Prostate gland (tissue), 2 donors: ENCODE results near the gene ARL15. TPM values are rescaled to one million over a fixed set of nuclear protein-coding genes. Genes with fewer than 3 reads are reported as not detected.

Experiments used
- DNase-seq: peaks from one replicate; pipeline ENCODE4 v3.0.0-alpha.2; 2019; ENCODE audit warnings: low spot score
- H3K27ac ChIP-seq, 2 donors: fragments of 200-600 bp; sonication (generic); 2 replicates each; pipeline ENCODE4 v1.5.1; 2017 to 2019
- H3K27me3 ChIP-seq: fragments of 200-600 bp; sonication (generic); replicated peaks from 2 replicates; pipeline ENCODE4 v1.5.1; 2019; ENCODE audit not compliant: insufficient read depth
- H3K36me3 ChIP-seq, 2 donors: fragments of 200-600 bp; sonication (generic); 1 replicate in 1 of 2; 2 replicates in 1 of 2; pipeline versions ENCODE4 v1.5.1 to v1.8.1; 2017 to 2019
- H3K4me1 ChIP-seq: fragments of 200-600 bp; sonication (generic); replicated peaks from 2 replicates; pipeline ENCODE4 v1.5.1; 2019
- H3K4me3 ChIP-seq, 2 donors: fragments of 200-600 bp; sonication (generic); 2 replicates each; pipeline ENCODE4 v1.5.1; 2017 to 2019
- H3K9me3 ChIP-seq: fragments of 200-600 bp; sonication (generic); 2 replicates; pipeline ENCODE4 v1.5.1; 2017
- POLR2A ChIP-seq: fragments of 450-650 bp; IDR thresholded peaks from one replicate; pipeline ENCODE4 v1.6.1; 2016; ENCODE audit warnings: antibody characterized with exemption, mild to moderate bottlenecking
- POLR2AphosphoS5 ChIP-seq: sonication (generic); formaldehyde crosslinking; IDR thresholded peaks from one replicate; pipeline ENCODE4 v1.6.1; 2017; ENCODE audit warnings: antibody characterized with exemption
- WGBS: methylation state at CpG from one replicate; pipeline ENCODE4 v1.1.5; 2018; 5-methylcytosine and 5-hydroxymethylcytosine counted together
- intact Hi-C: fragments of 100-400 bp; cut with DNase I; formaldehyde crosslinking; loops from one replicate; pipeline ENCODE4 v1.14.2; 2022
- total RNA-seq, 2 donors: library from RNA; depleted of rRNA; stranded (reverse); fragments of >200 nt; gene quantifications; one replicate each; pipeline ENCODE4 v1.1.0, GENCODE V29; 2016
- TF ChIP-seq, protein P1 (sequence below), 4 experiments: fragments of 200-600 bp in 2 of 4; fragments of 450-650 bp in 2 of 4; sonication (generic) in 2 of 4; IDR thresholded peaks; 1 replicate in 3 of 4; 2 replicates in 1 of 4; pipeline ENCODE4 v1.5.1; 2016 to 2019; ENCODE audit warnings: antibody characterized with exemption in 4 of 4, mild to moderate bottlenecking in 2 of 4, moderate library complexity in 2 of 4

The ARL15 gene
- total RNA-seq, 2 donors from 2014 or later, result 16.1 to 38.4 TPM

DNA sequence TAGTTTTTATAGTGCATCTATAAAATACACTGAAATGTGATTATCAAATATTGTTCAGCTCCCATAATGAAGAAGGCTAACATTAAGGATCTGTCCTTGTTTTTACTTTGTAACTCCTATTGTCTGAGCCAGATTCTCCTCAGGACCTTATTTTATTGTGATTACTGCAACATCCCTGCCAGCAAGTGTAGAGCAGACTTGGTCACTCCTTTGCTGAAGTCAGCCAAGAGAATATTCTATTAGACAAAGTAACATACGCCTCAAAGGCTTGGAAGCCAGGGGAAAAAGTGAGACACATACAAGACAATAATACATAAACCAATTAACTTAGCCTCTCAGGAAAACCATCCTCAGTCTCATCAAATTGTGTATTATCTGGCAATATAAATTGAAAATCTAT lies 269.6 kb downstream of the ARL15 start:
- no peaks in the 10 kb centered on the region for H3K9me3 ChIP-seq
- H3K36me3 ChIP-seq, result no peaks in the 10 kb centered on the region
- no peaks in the 10 kb centered on the region for H3K27me3 ChIP-seq
- DNase-seq, result no peak
- no peaks in the 10 kb centered on the region for H3K4me1 ChIP-seq
- TF ChIP-seq, protein P1, sequence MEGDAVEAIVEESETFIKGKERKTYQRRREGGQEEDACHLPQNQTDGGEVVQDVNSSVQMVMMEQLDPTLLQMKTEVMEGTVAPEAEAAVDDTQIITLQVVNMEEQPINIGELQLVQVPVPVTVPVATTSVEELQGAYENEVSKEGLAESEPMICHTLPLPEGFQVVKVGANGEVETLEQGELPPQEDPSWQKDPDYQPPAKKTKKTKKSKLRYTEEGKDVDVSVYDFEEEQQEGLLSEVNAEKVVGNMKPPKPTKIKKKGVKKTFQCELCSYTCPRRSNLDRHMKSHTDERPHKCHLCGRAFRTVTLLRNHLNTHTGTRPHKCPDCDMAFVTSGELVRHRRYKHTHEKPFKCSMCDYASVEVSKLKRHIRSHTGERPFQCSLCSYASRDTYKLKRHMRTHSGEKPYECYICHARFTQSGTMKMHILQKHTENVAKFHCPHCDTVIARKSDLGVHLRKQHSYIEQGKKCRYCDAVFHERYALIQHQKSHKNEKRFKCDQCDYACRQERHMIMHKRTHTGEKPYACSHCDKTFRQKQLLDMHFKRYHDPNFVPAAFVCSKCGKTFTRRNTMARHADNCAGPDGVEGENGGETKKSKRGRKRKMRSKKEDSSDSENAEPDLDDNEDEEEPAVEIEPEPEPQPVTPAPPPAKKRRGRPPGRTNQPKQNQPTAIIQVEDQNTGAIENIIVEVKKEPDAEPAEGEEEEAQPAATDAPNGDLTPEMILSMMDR (IDR thresholded peaks at IDR 0.05), result no peak
- TF ChIP-seq POLR2AphosphoS5 (no peak), POLR2A (no peak)
- WGBS, result 29% methylated on average over 1 of the region's 1 CpG
- H3K4me3 ChIP-seq, result no peak overlapping the region
- intact Hi-C loops, result no loop called here
- H3K27ac ChIP-seq, result no peak overlapping the region

DNA sequence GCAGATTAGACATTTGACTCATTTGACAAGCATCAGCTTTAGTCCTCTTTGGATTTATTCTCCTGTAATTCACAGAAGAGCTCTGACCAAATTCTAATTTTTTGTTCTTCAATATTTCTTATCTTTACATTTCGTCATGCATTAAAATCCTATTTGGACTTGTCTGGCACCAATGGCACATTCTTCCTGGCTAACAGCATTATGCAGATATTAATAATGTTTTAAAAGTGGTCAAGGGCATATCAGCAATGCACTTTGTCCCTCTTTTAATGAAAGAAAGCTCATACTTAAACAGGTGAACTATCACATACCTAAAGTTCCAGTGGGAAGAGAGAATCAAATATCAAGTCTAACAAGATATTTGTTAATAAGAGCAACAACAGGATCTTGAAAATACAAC lies 270.4 kb downstream of the ARL15 start:
- Histone ChIP-seq H3K4me1 (no peaks in the 10 kb centered on the region), H3K36me3 (no peaks in the 10 kb centered on the region), H3K27ac (no peak overlapping the region), H3K27me3 (no peaks in the 10 kb centered on the region), H3K9me3 (no peaks in the 10 kb centered on the region), H3K4me3 (no peak overlapping the region)
- TF ChIP-seq POLR2AphosphoS5 (no peak), POLR2A (no peak)
- TF ChIP-seq, protein P1 (IDR thresholded peaks at IDR 0.05), result no peak
- no peak for DNase-seq
- WGBS, result 93% methylated on average over 1 of the region's 1 CpG
- intact Hi-C loops, result no loop called here

DNA sequence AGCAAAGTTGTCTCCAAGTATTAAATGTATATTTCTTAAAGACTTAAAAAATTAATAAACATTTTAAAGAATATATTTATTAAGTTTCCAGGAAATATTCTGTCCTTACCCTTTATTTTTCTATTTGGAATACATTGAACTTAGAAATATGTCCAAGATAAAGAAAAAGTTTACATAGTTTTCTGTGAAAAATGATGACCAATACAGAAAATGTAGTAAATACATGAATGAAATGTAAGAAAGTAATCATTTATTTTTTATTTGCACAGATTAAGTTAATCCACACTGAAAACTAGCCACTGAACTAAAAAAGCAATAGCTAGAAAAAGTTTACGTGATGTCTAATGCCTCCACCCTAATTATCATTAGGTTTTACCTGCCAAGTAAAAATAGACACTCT lies 273.2 kb downstream of the ARL15 start:
- WGBS, result 98% methylated on average over 1 of the region's 1 CpG
- Histone ChIP-seq H3K4me3 (no peak overlapping the region), H3K27me3 (no peaks in the 10 kb centered on the region), H3K4me1 (no peaks in the 10 kb centered on the region), H3K9me3 (no peaks in the 10 kb centered on the region), H3K27ac (no peak overlapping the region), H3K36me3 (no peaks in the 10 kb centered on the region)
- no peak for DNase-seq
- TF ChIP-seq, protein P1 (IDR thresholded peaks at IDR 0.05), result no peak
- no peak for TF ChIP-seq POLR2AphosphoS5
- intact Hi-C loops, result no loop called here

DNA sequence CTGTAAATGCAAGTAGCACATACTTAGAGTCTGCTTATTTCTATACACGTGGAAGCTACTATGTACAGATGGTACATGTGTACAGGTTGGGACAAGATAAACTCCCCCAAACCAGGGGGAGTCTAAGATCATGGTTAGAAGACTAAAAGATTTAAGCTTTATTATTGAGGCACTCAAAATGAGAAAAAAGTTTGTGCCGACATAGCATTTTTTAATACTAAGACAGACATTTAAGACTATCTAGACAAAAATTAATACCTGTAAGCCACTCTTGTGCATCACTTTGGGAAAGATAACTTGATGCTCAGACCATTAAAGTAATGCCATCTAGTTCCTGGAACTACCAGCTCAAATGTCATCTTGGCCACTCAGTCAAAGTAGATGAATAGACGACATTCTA lies 279.4 kb downstream of the ARL15 start:
- intact Hi-C loops, result no loop called here
- H3K9me3 ChIP-seq, result no peaks in the 10 kb centered on the region
- no peak overlapping the region for H3K4me3 ChIP-seq
- no peak for DNase-seq
- no peaks in the 10 kb centered on the region for H3K4me1 ChIP-seq
- H3K36me3 ChIP-seq, result no peaks in the 10 kb centered on the region
- no peak overlapping the region for H3K27ac ChIP-seq
- 98% methylated on average over 3 of the region's 3 CpGs for WGBS
- TF ChIP-seq, protein P1 (IDR thresholded peaks at IDR 0.05), result no peak
- TF ChIP-seq POLR2AphosphoS5 (no peak), POLR2A (no peak)
- H3K27me3 ChIP-seq, result no peaks in the 10 kb centered on the region

DNA sequence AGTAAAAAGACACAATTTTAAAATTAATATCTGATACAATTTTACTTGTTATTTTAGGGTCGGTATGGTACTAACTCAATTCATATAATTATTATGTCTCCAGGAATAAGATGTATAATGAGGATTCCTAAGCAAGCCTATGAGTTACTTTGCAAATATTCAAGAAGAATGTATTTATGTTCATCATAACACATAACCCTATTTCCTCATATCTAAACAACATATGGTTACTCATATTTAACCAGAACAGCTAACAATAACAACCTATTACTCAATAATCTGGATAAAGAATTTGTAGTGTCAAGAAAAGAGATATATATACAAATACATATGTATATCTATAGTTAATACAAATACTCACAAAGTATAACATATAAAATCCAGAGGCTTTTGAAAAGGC lies 285.9 kb downstream of the ARL15 start:
- H3K4me1 ChIP-seq, result no peaks in the 10 kb centered on the region
- H3K27me3 ChIP-seq, result no peaks in the 10 kb centered on the region
- DNase-seq, result no peak
- H3K4me3 ChIP-seq, result no peak overlapping the region
- 83% methylated on average over 1 of the region's 1 CpG for WGBS
- no peaks in the 10 kb centered on the region for H3K9me3 ChIP-seq
- H3K27ac ChIP-seq, result no peak overlapping the region
- intact Hi-C loops, result no loop called here
- no peaks in the 10 kb centered on the region for H3K36me3 ChIP-seq
- no peak for TF ChIP-seq POLR2AphosphoS5
- TF ChIP-seq, protein P1 (IDR thresholded peaks at IDR 0.05), result no peak
- no peak for TF ChIP-seq POLR2A
